Activated T-helper 17 cell treated with anti-CD3 and anti-CD28 coated beads, Interleukin-2, amount 50 U/mL, for 72 hours (primary cell): Measurements from ENCODE around the gene CRABP2. TPM values are rescaled to one million over a fixed set of nuclear protein-coding genes. Genes with fewer than 3 reads are reported as not detected.
A peak's percentile ranks its signal among the peaks of the same experiment; 100 is the strongest.

ENCODE experiments used
- ATAC-seq: fragments of 150-1000 bp; cut with Tn5 transposase; replicated peaks from 2 replicates; pipeline ENCODE4 v1.10.0; 2021; ENCODE audit warnings: mild to moderate bottlenecking, moderate library complexity
- H3K27ac Mint-ChIP-seq: one replicate; pipeline ENCODE4 v1.8.0; 2022; ENCODE audit warnings: mixed read lengths
- H3K27me3 Mint-ChIP-seq: one replicate; pipeline ENCODE4 v1.8.0; 2022; ENCODE audit warnings: mixed read lengths
- H3K36me3 Mint-ChIP-seq: one replicate; pipeline ENCODE4 v1.8.0; 2022; ENCODE audit warnings: low read depth, mild to moderate bottlenecking, mixed read lengths
- H3K4me1 Mint-ChIP-seq: one replicate; pipeline ENCODE4 v1.8.0; 2022; ENCODE audit warnings: mixed read lengths
- H3K4me3 Mint-ChIP-seq: one replicate; pipeline ENCODE4 v1.8.0; 2022; ENCODE audit warnings: mild to moderate bottlenecking, mixed read lengths
- H3K9me3 Mint-ChIP-seq: one replicate; pipeline ENCODE4 v1.8.0; 2022; ENCODE audit warnings: mixed read lengths
- total RNA-seq, 2 donors: library from RNA; stranded (reverse); gene quantifications; one replicate each; pipeline ENCODE4 v1.2.3, GENCODE V29; 2022

The CRABP2 gene
- total RNA-seq, 2 donors from 2014 or later = 2.2 to 4.4 TPM

DNA sequence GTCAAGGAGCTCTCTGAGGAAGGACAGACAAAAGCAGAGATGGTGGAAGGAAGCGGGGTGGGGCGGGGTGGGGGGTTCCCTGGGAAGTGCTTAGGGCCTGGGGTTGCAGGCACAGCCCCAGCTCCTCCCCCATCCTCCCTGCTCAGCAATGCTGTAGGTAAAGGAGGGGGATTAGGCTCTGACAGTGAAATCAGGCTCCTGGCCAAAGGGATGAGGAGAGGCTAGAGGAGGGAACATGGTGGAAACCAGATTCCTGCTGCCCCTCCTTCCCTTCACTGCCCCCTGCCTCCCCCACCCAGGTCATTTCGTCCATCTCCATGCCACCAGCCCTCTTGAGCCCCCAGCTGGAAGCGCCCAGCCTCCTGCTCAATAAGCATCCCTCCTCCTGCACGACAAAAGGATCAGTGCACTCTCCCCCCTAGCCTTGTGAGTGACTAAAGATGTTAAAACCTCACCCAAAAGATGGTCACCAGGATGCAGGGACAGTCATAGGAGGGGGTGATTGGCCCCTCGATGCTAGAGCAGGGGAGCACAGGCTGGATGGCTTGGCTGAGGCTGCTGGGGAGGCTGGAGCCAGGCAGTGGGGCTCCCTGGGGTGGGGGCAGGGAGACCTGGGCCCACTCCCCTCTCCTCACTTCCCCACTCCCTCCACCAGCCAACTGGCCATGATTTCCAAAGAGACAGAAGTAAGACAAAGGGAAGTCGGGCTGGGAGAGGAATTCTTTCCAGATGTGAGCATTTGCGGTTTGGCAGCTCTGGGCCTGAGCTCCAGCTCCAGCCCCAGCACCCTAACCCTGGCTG, 2.2 kb upstream of the CRABP2 start:
- Mint-ChIP-seq H3K4me3 (peak overlapping the region; percentile 85), H3K27me3 (peaks cover 12% of the 10 kb centered on the region), H3K4me1 (peaks cover 11% of the 10 kb centered on the region), H3K9me3 (no peaks in the 10 kb centered on the region), H3K36me3 (no peaks in the 10 kb centered on the region), H3K27ac (peak overlapping the region; percentile 42)
- ATAC-seq = no peak

- H3K27ac Mint-ChIP-seq = peak overlapping the region; percentile 89
- no peak for ATAC-seq
- peaks cover 12% of the 10 kb centered on the region for H3K27me3 Mint-ChIP-seq
- no peaks in the 10 kb centered on the region for H3K36me3 Mint-ChIP-seq
- H3K4me1 Mint-ChIP-seq = peaks cover 11% of the 10 kb centered on the region
- no peaks in the 10 kb centered on the region for H3K9me3 Mint-ChIP-seq
- H3K4me3 Mint-ChIP-seq = peak overlapping the region; percentile 85
These were observed 1.5 kb upstream of the CRABP2 start for GRCh38 chr1:156706657-156707416.

DNA sequence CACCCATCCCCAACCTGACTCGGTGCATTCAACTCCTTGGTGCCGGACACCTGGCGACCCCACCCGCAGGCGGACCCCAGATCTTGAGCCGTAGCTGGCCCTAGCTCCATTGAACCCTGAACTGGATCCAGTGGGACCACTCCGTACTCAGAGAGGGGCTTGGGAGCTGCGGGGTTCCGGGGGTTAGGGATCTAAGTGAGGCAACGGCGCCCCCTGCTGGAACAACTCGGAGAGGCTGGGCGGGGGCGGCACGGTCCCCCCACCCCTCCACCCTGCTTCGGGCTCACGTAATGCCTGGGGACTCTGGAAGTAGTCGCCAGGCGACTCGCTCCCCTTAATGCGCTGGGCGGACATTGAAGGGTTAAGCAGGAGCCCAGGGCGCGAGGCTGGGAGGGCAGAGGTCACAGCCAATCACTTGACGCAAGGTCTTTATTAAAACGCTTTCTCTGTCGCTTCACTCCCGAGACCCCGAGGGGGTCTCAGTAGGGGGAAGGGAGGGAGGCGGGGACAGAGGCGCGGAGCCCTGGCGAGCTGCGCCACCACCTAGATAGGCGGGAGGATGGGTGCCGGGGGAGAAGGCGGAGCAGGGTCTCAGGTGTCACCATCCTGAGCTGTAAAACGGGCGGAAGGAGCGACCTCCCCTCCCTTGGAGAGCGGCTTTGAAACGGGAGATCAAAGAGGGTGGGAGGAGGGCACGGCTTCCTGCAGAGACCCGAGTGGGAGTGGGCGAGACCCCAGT, 704 bp upstream of the CRABP2 start:
- H3K9me3 Mint-ChIP-seq = no peaks in the 10 kb centered on the region
- peak; percentile 78 for ATAC-seq
- H3K27ac Mint-ChIP-seq = peak overlapping the region; percentile 89
- H3K27me3 Mint-ChIP-seq = peaks cover 16% of the 10 kb centered on the region
- peaks cover 11% of the 10 kb centered on the region for H3K4me1 Mint-ChIP-seq
- no peaks in the 10 kb centered on the region for H3K36me3 Mint-ChIP-seq
- peak overlapping the region; percentile 85 for H3K4me3 Mint-ChIP-seq

DNA sequence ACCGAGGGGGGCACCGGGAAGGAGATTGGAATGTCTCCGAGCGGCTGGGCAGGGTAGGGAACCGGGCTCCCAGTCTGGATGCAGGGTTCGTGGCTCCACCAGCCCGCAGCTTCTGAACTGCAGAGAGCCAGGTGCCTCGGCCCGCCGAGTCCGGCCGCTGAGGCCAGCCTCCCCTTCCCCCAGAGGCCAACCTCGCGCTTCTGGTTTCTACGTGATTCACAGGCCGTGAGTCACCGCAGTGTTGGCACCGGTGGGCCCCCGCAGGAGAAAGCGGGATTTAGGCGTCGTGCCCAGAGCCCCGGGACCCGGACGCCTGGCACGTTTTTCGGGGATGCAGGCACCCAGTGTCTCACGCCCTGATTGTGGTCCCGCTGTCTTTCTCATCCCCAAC, 458 bp downstream of the CRABP2 start:
- H3K27me3 Mint-ChIP-seq = peaks cover 16% of the 10 kb centered on the region
- peak overlapping the region; percentile 85 for H3K4me3 Mint-ChIP-seq
- no peaks in the 10 kb centered on the region for H3K9me3 Mint-ChIP-seq
- peak; percentile 72 for ATAC-seq
- H3K4me1 Mint-ChIP-seq = peaks cover 11% of the 10 kb centered on the region
- peak overlapping the region; percentile 89 for H3K27ac Mint-ChIP-seq
- no peaks in the 10 kb centered on the region for H3K36me3 Mint-ChIP-seq

GRCh38 chr1:156704166-156704711, 1.1 kb downstream of the CRABP2 start:
- ATAC-seq = no peak
- Mint-ChIP-seq H3K4me1 (peaks cover 11% of the 10 kb centered on the region), H3K9me3 (no peaks in the 10 kb centered on the region), H3K4me3 (peak overlapping the region; percentile 85), H3K36me3 (no peaks in the 10 kb centered on the region), H3K27me3 (peaks cover 21% of the 10 kb centered on the region), H3K27ac (no peak overlapping the region)

DNA sequence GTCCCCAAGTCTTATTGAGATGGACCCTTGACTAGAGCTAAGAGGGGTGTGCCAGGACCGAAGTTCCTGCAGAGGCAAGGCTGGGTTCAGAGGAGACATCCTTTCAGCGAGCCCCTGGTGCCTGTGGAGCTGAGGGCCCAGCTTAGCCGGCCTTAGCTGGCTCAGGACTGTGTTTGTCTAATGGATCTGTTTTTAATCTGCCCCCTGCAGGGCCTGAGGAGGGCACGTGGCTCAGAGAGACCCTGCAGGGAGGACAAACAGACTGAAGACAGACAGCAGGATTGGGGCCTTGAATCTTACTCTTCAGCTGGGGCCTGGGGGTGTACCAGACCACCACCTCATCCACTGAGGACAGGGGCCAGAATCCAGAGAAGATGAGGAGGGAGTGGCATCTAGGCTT, 1.6 kb downstream of the CRABP2 start:
- H3K4me3 Mint-ChIP-seq = peak overlapping the region; percentile 85
- H3K4me1 Mint-ChIP-seq = peaks cover 11% of the 10 kb centered on the region
- no peak for ATAC-seq
- no peak overlapping the region for H3K27ac Mint-ChIP-seq
- no peaks in the 10 kb centered on the region for H3K9me3 Mint-ChIP-seq
- peaks cover 24% of the 10 kb centered on the region for H3K27me3 Mint-ChIP-seq
- H3K36me3 Mint-ChIP-seq = no peaks in the 10 kb centered on the region

DNA sequence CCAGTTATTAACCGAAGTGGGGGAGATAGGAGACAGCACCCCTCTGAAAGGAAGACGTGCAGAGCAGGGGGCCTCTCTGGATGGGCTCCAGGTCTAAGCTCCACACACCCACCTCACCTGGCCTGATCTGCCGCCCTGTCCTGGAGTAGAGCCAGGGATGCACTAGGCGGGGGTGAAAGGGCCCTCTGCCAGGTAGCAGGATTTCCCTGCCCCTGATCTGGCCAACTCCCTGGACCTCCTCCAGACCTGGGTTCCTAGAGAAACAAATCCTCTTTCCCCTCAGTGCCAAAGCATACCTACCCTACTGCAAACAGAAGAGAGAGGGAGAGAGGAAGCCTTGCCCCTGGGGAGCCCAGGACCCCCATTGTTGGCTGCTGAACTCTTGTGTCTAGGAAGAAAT, 2.0 kb downstream of the CRABP2 start:
- H3K27ac Mint-ChIP-seq = no peak overlapping the region
- no peaks in the 10 kb centered on the region for H3K9me3 Mint-ChIP-seq
- peaks cover 26% of the 10 kb centered on the region for H3K27me3 Mint-ChIP-seq
- H3K36me3 Mint-ChIP-seq = no peaks in the 10 kb centered on the region
- no peak for ATAC-seq
- no peak overlapping the region for H3K4me3 Mint-ChIP-seq
- peaks cover 11% of the 10 kb centered on the region for H3K4me1 Mint-ChIP-seq

- H3K27ac Mint-ChIP-seq = no peak overlapping the region
- H3K4me3 Mint-ChIP-seq = no peak overlapping the region
- H3K36me3 Mint-ChIP-seq = no peaks in the 10 kb centered on the region
- peaks cover 41% of the 10 kb centered on the region for H3K27me3 Mint-ChIP-seq
- ATAC-seq = no peak
- H3K4me1 Mint-ChIP-seq = peaks cover 8% of the 10 kb centered on the region
- no peaks in the 10 kb centered on the region for H3K9me3 Mint-ChIP-seq
These were observed 4.4 kb downstream of the CRABP2 start for GRCh38 chr1:156700736-156701531.

DNA sequence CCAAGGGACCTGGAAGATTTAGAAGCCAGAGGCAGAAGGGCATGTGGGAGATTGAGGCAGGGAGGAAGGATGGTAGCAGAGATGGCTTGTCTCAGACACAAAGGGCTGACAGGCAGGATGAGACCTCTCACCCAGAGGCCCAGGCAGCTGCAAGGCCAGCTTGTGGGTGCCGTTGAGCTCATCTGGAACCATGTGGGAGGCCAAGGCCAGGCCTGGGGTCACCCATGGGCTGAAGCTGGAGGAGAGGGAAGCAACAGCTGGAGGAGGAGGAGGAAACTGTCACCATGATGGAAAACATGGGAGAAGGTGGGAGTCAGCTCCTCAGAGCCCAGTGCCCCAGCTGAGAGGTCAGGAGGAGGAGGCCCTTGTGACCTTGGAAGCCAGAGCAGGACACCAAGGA, 6.4 kb downstream of the CRABP2 start:
- no peaks in the 10 kb centered on the region for H3K4me1 Mint-ChIP-seq
- H3K27me3 Mint-ChIP-seq = peaks cover 41% of the 10 kb centered on the region
- no peak overlapping the region for H3K27ac Mint-ChIP-seq
- no peaks in the 10 kb centered on the region for H3K9me3 Mint-ChIP-seq
- no peak for ATAC-seq
- H3K4me3 Mint-ChIP-seq = no peak overlapping the region
- no peaks in the 10 kb centered on the region for H3K36me3 Mint-ChIP-seq

DNA sequence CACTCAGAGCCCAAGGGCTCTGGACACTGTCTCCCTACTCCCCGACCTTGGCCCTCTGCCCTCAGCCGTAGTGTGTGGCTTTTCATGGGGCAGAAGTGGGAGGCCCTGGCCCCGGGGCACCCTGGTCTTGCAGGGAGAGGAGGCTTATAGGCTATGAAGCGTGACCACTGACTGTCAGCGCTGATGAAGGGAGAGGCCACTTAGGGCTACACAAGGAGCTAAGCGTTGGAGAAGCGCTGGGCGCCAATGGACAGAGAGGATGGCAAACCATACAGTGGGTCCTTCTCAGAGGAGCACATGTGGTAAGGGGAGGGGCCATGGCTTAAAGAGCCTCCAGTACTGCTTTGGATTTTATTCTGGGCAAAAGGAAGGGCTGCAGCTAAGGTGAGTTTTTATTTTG, 7.9 kb downstream of the CRABP2 start:
- Mint-ChIP-seq H3K4me1 (peaks cover 6% of the 10 kb centered on the region), H3K36me3 (no peaks in the 10 kb centered on the region), H3K9me3 (no peaks in the 10 kb centered on the region), H3K27ac (no peak overlapping the region), H3K4me3 (no peak overlapping the region), H3K27me3 (peaks cover 46% of the 10 kb centered on the region)
- ATAC-seq = no peak

- H3K9me3 Mint-ChIP-seq = no peaks in the 10 kb centered on the region
- ATAC-seq = no peak
- no peak overlapping the region for H3K4me3 Mint-ChIP-seq
- H3K27ac Mint-ChIP-seq = no peak overlapping the region
- H3K4me1 Mint-ChIP-seq = peaks cover 6% of the 10 kb centered on the region
- peaks cover 54% of the 10 kb centered on the region for H3K27me3 Mint-ChIP-seq
- H3K36me3 Mint-ChIP-seq = no peaks in the 10 kb centered on the region
These were observed 8.6 kb downstream of the CRABP2 start for GRCh38 chr1:156696755-156697154.

DNA sequence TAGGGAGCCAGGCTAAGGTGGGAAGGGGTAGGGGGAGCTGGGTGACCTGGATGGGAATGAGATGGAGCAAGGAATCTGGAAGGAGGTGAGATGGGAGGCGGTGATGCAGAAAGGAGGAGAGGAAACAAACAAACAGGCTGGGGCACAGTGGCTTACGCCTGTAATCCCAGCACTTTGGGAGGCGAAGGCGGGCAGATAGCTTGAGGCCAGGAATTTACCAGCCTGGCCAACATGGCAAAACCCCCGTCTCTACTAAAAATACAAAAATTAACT, 10.8 kb downstream of the CRABP2 start:
- Mint-ChIP-seq H3K9me3 (no peaks in the 10 kb centered on the region), H3K27ac (no peak overlapping the region), H3K27me3 (peaks cover 61% of the 10 kb centered on the region), H3K4me1 (peaks cover 7% of the 10 kb centered on the region), H3K36me3 (no peaks in the 10 kb centered on the region), H3K4me3 (no peak overlapping the region)
- no peak for ATAC-seq

GRCh38 chr1:156693848-156694689, 11.3 kb downstream of the CRABP2 start:
- peak overlapping the region; percentile 15 for H3K27ac Mint-ChIP-seq
- H3K9me3 Mint-ChIP-seq = no peaks in the 10 kb centered on the region
- peaks cover 62% of the 10 kb centered on the region for H3K27me3 Mint-ChIP-seq
- no peak overlapping the region for H3K4me3 Mint-ChIP-seq
- peaks cover 11% of the 10 kb centered on the region for H3K4me1 Mint-ChIP-seq
- ATAC-seq = no peak
- H3K36me3 Mint-ChIP-seq = no peaks in the 10 kb centered on the region
